Measurements from ENCODE around the gene CCR9.
A peak's percentile ranks its signal among the peaks of the same experiment; 100 is the strongest.
"Not testable (repeated sequence)": the region's sequence is repeated elsewhere in the genome, so short reads cannot be mapped to it uniquely, and the experiment has no call there.

The CCR9 gene

GRCh38 chr3:45885979-45886705, at the start of gene CCR9:
Gene CCR9, plus strand, starts transcription at chr3:45886543. Its CDS starts 8,391 bp downstream, at chr3:45894934.
- peaks cover 36% of the 10 kb centered on the region for H3K4me1 Mint-ChIP-seq
- H3K9me3 Mint-ChIP-seq, result no peaks in the 10 kb centered on the region
- no peak for ATAC-seq
- H3K27ac Mint-ChIP-seq, result no peak within 1 kb of the TSS
- H3K36me3 Mint-ChIP-seq, result no peaks in the 10 kb centered on the region
- no peak within 1 kb of the TSS for H3K4me3 Mint-ChIP-seq
- H3K27me3 Mint-ChIP-seq, result peaks cover 19% of the 10 kb centered on the region

GRCh38 chr3:45838466-45838865, 47.9 kb upstream of the CCR9 start:
- ATAC-seq, result no peak
- Mint-ChIP-seq H3K36me3 (peaks cover 11% of the 10 kb centered on the region), H3K27ac (no peak overlapping the region), H3K27me3 (no peaks in the 10 kb centered on the region), H3K9me3 (no peaks in the 10 kb centered on the region), H3K4me3 (no peak overlapping the region), H3K4me1 (peaks cover 7% of the 10 kb centered on the region)

GRCh38 chr3:45841420-45841756, 45.0 kb upstream of the CCR9 start:
- Mint-ChIP-seq H3K4me1 (peaks cover 12% of the 10 kb centered on the region), H3K4me3 (peak overlapping the region; percentile 90), H3K27me3 (no peaks in the 10 kb centered on the region), H3K9me3 (no peaks in the 10 kb centered on the region), H3K27ac (peak overlapping the region; percentile 89), H3K36me3 (peaks cover 7% of the 10 kb centered on the region)
- ATAC-seq, result peak; percentile 44

- Mint-ChIP-seq H3K9me3 (no peaks in the 10 kb centered on the region), H3K36me3 (peaks cover 2% of the 10 kb centered on the region), H3K4me1 (peaks cover 12% of the 10 kb centered on the region), H3K27ac (peak within 1 kb of the TSS; percentile 89), H3K4me3 (peak within 1 kb of the TSS; percentile 90), H3K27me3 (no peaks in the 10 kb centered on the region)
- ATAC-seq, result peak; percentile 99
Measured at GRCh38 chr3:45841757-45842491, 44.4 kb upstream of the CCR9 start, which contains the start of gene LZTFL1. Gene LZTFL1, minus strand, starts transcription at chr3:45842119. Its CDS starts 128 bp downstream, at chr3:45841991.

GRCh38 chr3:45842851-45843625, 43.3 kb upstream of the CCR9 start:
- no peak for ATAC-seq
- H3K4me1 Mint-ChIP-seq, result peaks cover 12% of the 10 kb centered on the region
- no peaks in the 10 kb centered on the region for H3K9me3 Mint-ChIP-seq
- no peaks in the 10 kb centered on the region for H3K27me3 Mint-ChIP-seq
- H3K27ac Mint-ChIP-seq, result peak overlapping the region; percentile 89
- H3K36me3 Mint-ChIP-seq, result no peaks in the 10 kb centered on the region
- peak overlapping the region; percentile 90 for H3K4me3 Mint-ChIP-seq

- Mint-ChIP-seq H3K27me3 (no peaks in the 10 kb centered on the region), H3K4me3 (no peak overlapping the region), H3K9me3 (no peaks in the 10 kb centered on the region), H3K27ac (no peak overlapping the region), H3K4me1 (peaks cover 12% of the 10 kb centered on the region), H3K36me3 (no peaks in the 10 kb centered on the region)
- no peak for ATAC-seq
Measured at GRCh38 chr3:45844616-45845015, 41.7 kb upstream of the CCR9 start.

GRCh38 chr3:45848392-45848791, 38.0 kb upstream of the CCR9 start:
- Mint-ChIP-seq H3K27me3 (peaks cover 20% of the 10 kb centered on the region), H3K27ac (no peak overlapping the region)

GRCh38 chr3:45852828-45853227, 33.5 kb upstream of the CCR9 start:
- peaks cover 5% of the 10 kb centered on the region for H3K36me3 Mint-ChIP-seq
- no peak overlapping the region for H3K4me3 Mint-ChIP-seq
- no peak overlapping the region for H3K27ac Mint-ChIP-seq
- no peaks in the 10 kb centered on the region for H3K4me1 Mint-ChIP-seq
- H3K9me3 Mint-ChIP-seq, result no peaks in the 10 kb centered on the region
- peaks cover 20% of the 10 kb centered on the region for H3K27me3 Mint-ChIP-seq
- peak; percentile 48 for ATAC-seq

More at GRCh38 chr3:45848392-45848791, 38.0 kb upstream of the CCR9 start:
- no peaks in the 10 kb centered on the region for H3K36me3 Mint-ChIP-seq
- H3K4me1 Mint-ChIP-seq, result peaks cover 6% of the 10 kb centered on the region
- no peak for ATAC-seq
- H3K4me3 Mint-ChIP-seq, result no peak overlapping the region
- H3K9me3 Mint-ChIP-seq, result no peaks in the 10 kb centered on the region

- not testable (repeated sequence) for ATAC-seq, H3K4me3 Mint-ChIP-seq, H3K36me3 Mint-ChIP-seq, H3K27ac Mint-ChIP-seq, H3K9me3 Mint-ChIP-seq
- Mint-ChIP-seq H3K4me1 (peaks cover 17% of the 10 kb centered on the region), H3K27me3 (peaks cover 25% of the 10 kb centered on the region)
Measured at GRCh38 chr3:45856323-45856722, 30.0 kb upstream of the CCR9 start.

GRCh38 chr3:45857024-45857423, 29.3 kb upstream of the CCR9 start:
- not testable (repeated sequence) for H3K27ac Mint-ChIP-seq, H3K4me3 Mint-ChIP-seq, ATAC-seq, H3K9me3 Mint-ChIP-seq, H3K36me3 Mint-ChIP-seq
- Mint-ChIP-seq H3K4me1 (peaks cover 20% of the 10 kb centered on the region), H3K27me3 (peaks cover 19% of the 10 kb centered on the region)

- H3K27ac Mint-ChIP-seq, result no peak overlapping the region
- peaks cover 17% of the 10 kb centered on the region for H3K27me3 Mint-ChIP-seq
- H3K9me3 Mint-ChIP-seq, result peaks cover 4% of the 10 kb centered on the region
- peaks cover 5% of the 10 kb centered on the region for H3K36me3 Mint-ChIP-seq
- no peak for ATAC-seq
- peaks cover 20% of the 10 kb centered on the region for H3K4me1 Mint-ChIP-seq
- H3K4me3 Mint-ChIP-seq, result no peak overlapping the region
Measured at GRCh38 chr3:45858809-45859543, 27.4 kb upstream of the CCR9 start.

GRCh38 chr3:45860481-45860880, 25.9 kb upstream of the CCR9 start:
- peaks cover 17% of the 10 kb centered on the region for H3K27me3 Mint-ChIP-seq
- peak overlapping the region; percentile 43 for H3K27ac Mint-ChIP-seq
- H3K4me3 Mint-ChIP-seq, result no peak overlapping the region
- H3K36me3 Mint-ChIP-seq, result peaks cover 3% of the 10 kb centered on the region
- H3K9me3 Mint-ChIP-seq, result peaks cover 4% of the 10 kb centered on the region
- ATAC-seq, result no peak
- H3K4me1 Mint-ChIP-seq, result peaks cover 28% of the 10 kb centered on the region

GRCh38 chr3:45861043-45861719, 25.2 kb upstream of the CCR9 start:
- Mint-ChIP-seq H3K36me3 (no peaks in the 10 kb centered on the region), H3K9me3 (peaks cover 4% of the 10 kb centered on the region), H3K4me3 (peak overlapping the region; percentile 43), H3K27me3 (peaks cover 17% of the 10 kb centered on the region), H3K27ac (peak overlapping the region; percentile 43), H3K4me1 (peaks cover 33% of the 10 kb centered on the region)
- peak; percentile 58 for ATAC-seq

GRCh38 chr3:45864760-45865519, 21.4 kb upstream of the CCR9 start:
- H3K36me3 Mint-ChIP-seq, result no peaks in the 10 kb centered on the region
- peaks cover 31% of the 10 kb centered on the region for H3K4me1 Mint-ChIP-seq
- peaks cover 4% of the 10 kb centered on the region for H3K9me3 Mint-ChIP-seq
- H3K27me3 Mint-ChIP-seq, result peaks cover 15% of the 10 kb centered on the region
- peak overlapping the region; percentile 11 for H3K27ac Mint-ChIP-seq
- H3K4me3 Mint-ChIP-seq, result no peak overlapping the region
- peak; percentile 83 for ATAC-seq
